ENCODE data around the gene SIL1. TPM values are rescaled to one million over a fixed set of nuclear protein-coding genes. Genes with fewer than 3 reads are reported as not detected.
"Not testable (repeated sequence)": the region's sequence is repeated elsewhere in the genome, so short reads cannot be mapped to it uniquely, and the experiment has no call there.

SIL1 gene
- polyA plus RNA-seq, 4 donors = 21.6 to 68.2 (median 35.4) TPM

- H3K4me3 ChIP-seq (ENCODE audit: low read depth in 1 of 3, low read length in 3 of 3); H3K27ac ChIP-seq (ENCODE audit: low read depth in 1 of 3, low read length in 2 of 3); DNase-seq; H3K36me3 ChIP-seq (ENCODE audit: control insufficient read depth in 3 of 3, insufficient read depth in 2 of 3, low read depth in 1 of 3, low read length in 3 of 3); H3K27me3 ChIP-seq (ENCODE audit: control insufficient read depth in 3 of 3, insufficient read depth in 3 of 3, low read length in 3 of 3); H3K4me1 ChIP-seq (ENCODE audit: control insufficient read depth in 3 of 3, insufficient read depth in 2 of 3, low read depth in 1 of 3, low read length in 2 of 3); FAIRE-seq; H3K9me3 ChIP-seq (ENCODE audit: control insufficient read depth in 2 of 2, insufficient read depth in 1 of 2, low read depth in 1 of 2, low read length in 1 of 2): not testable (repeated sequence)
- WGBS, 3 donors = 37 to 67% (median 53%) methylated on average over 3 of the region's 3 CpGs
Measured at GRCh38 chr5:139164897-139165296, 33.3 kb downstream of the SIL1 start.

GRCh38 chr5:139164020-139164419, 34.1 kb downstream of the SIL1 start:
- FAIRE-seq = no peak
- DNase-seq = peak in 1 of 2 donors; percentile 86
- 54 to 70% (median 62%) methylated on average over 3 of the region's 3 CpGs for WGBS, 3 donors

GRCh38 chr5:139162448-139162847, 35.7 kb downstream of the SIL1 start:
- no peak for FAIRE-seq
- Histone ChIP-seq H3K36me3 (ENCODE audit: control insufficient read depth in 3 of 3, insufficient read depth in 2 of 3, low read depth in 1 of 3, low read length in 3 of 3) (peaks cover 0 to 2% (median 0%) of the 10 kb centered on the region in 3 donors), H3K4me3 (ENCODE audit: low read depth in 1 of 3, low read length in 3 of 3) (no peak overlapping the region), H3K27me3 (ENCODE audit: control insufficient read depth in 3 of 3, insufficient read depth in 3 of 3, low read length in 3 of 3) (no peaks in the 10 kb centered on the region), H3K9me3 (ENCODE audit: control insufficient read depth in 2 of 2, insufficient read depth in 1 of 2, low read depth in 1 of 2, low read length in 1 of 2) (no peaks in the 10 kb centered on the region), H3K27ac (ENCODE audit: low read depth in 1 of 3, low read length in 2 of 3) (no peak overlapping the region), H3K4me1 (ENCODE audit: control insufficient read depth in 3 of 3, insufficient read depth in 2 of 3, low read depth in 1 of 3, low read length in 2 of 3) (peaks cover 0 to 5% (median 0%) of the 10 kb centered on the region in 3 donors)
- WGBS, 3 donors = 70 to 85% (median 74%) methylated on average over 4 of the region's 4 CpGs
- no peak for DNase-seq

More at GRCh38 chr5:139164020-139164419, 34.1 kb downstream of the SIL1 start:
- Histone ChIP-seq H3K27me3 (ENCODE audit: control insufficient read depth in 3 of 3, insufficient read depth in 3 of 3, low read length in 3 of 3) (no peaks in the 10 kb centered on the region), H3K36me3 (ENCODE audit: control insufficient read depth in 3 of 3, insufficient read depth in 2 of 3, low read depth in 1 of 3, low read length in 3 of 3) (peaks cover 0 to 2% (median 0%) of the 10 kb centered on the region in 3 donors), H3K4me1 (ENCODE audit: control insufficient read depth in 3 of 3, insufficient read depth in 2 of 3, low read depth in 1 of 3, low read length in 2 of 3) (peaks cover 0 to 5% (median 0%) of the 10 kb centered on the region in 3 donors), H3K27ac (ENCODE audit: low read depth in 1 of 3, low read length in 2 of 3) (no peak overlapping the region), H3K4me3 (ENCODE audit: low read depth in 1 of 3, low read length in 3 of 3) (no peak overlapping the region), H3K9me3 (ENCODE audit: control insufficient read depth in 2 of 2, insufficient read depth in 1 of 2, low read depth in 1 of 2, low read length in 1 of 2) (no peaks in the 10 kb centered on the region)

- H3K4me1 ChIP-seq (ENCODE audit: control insufficient read depth in 3 of 3, insufficient read depth in 2 of 3, low read depth in 1 of 3, low read length in 2 of 3) = no peaks in the 10 kb centered on the region
- H3K27me3 ChIP-seq (ENCODE audit: control insufficient read depth in 3 of 3, insufficient read depth in 3 of 3, low read length in 3 of 3) = no peaks in the 10 kb centered on the region
- no peak overlapping the region for H3K27ac ChIP-seq (ENCODE audit: low read depth in 1 of 3, low read length in 2 of 3)
- H3K36me3 ChIP-seq (ENCODE audit: control insufficient read depth in 3 of 3, insufficient read depth in 2 of 3, low read depth in 1 of 3, low read length in 3 of 3) = peaks cover 0 to 2% (median 2%) of the 10 kb centered on the region in 3 donors
- DNase-seq (no peak), FAIRE-seq (no peak)
- H3K4me3 ChIP-seq (ENCODE audit: low read depth in 1 of 3, low read length in 3 of 3) = no peak overlapping the region
- WGBS, 3 donors = 96 to 100% (median 100%) methylated on average over 1 of the region's 1 CpG
- peaks cover 0 to 5% of the 10 kb centered on the region in 2 donors for H3K9me3 ChIP-seq (ENCODE audit: control insufficient read depth in 2 of 2, insufficient read depth in 1 of 2, low read depth in 1 of 2, low read length in 1 of 2)
Measured at GRCh38 chr5:139158791-139159190, 39.4 kb downstream of the SIL1 start.

- Histone ChIP-seq H3K27me3 (ENCODE audit: control insufficient read depth in 3 of 3, insufficient read depth in 3 of 3, low read length in 3 of 3) (no peaks in the 10 kb centered on the region), H3K4me3 (ENCODE audit: low read depth in 1 of 3, low read length in 3 of 3) (no peak overlapping the region), H3K9me3 (ENCODE audit: control insufficient read depth in 2 of 2, insufficient read depth in 1 of 2, low read depth in 1 of 2, low read length in 1 of 2) (peaks cover 0 to 5% of the 10 kb centered on the region in 2 donors), H3K4me1 (ENCODE audit: control insufficient read depth in 3 of 3, insufficient read depth in 2 of 3, low read depth in 1 of 3, low read length in 2 of 3) (no peaks in the 10 kb centered on the region), H3K36me3 (ENCODE audit: control insufficient read depth in 3 of 3, insufficient read depth in 2 of 3, low read depth in 1 of 3, low read length in 3 of 3) (peaks cover 0 to 2% (median 2%) of the 10 kb centered on the region in 3 donors), H3K27ac (ENCODE audit: low read depth in 1 of 3, low read length in 2 of 3) (no peak overlapping the region)
- DNase-seq (no peak), FAIRE-seq (no peak)
Measured at GRCh38 chr5:139157556-139157955, 40.6 kb downstream of the SIL1 start.

- Histone ChIP-seq H3K9me3 (ENCODE audit: control insufficient read depth in 2 of 2, insufficient read depth in 1 of 2, low read depth in 1 of 2, low read length in 1 of 2) (peaks cover 0 to 5% of the 10 kb centered on the region in 2 donors), H3K27ac (ENCODE audit: low read depth in 1 of 3, low read length in 2 of 3) (no peak overlapping the region), H3K36me3 (ENCODE audit: control insufficient read depth in 3 of 3, insufficient read depth in 2 of 3, low read depth in 1 of 3, low read length in 3 of 3) (peaks cover 0 to 4% (median 2%) of the 10 kb centered on the region in 3 donors), H3K4me1 (ENCODE audit: control insufficient read depth in 3 of 3, insufficient read depth in 2 of 3, low read depth in 1 of 3, low read length in 2 of 3) (no peaks in the 10 kb centered on the region), H3K4me3 (ENCODE audit: low read depth in 1 of 3, low read length in 3 of 3) (no peak overlapping the region), H3K27me3 (ENCODE audit: control insufficient read depth in 3 of 3, insufficient read depth in 3 of 3, low read length in 3 of 3) (no peaks in the 10 kb centered on the region)
- 90 to 92% (median 91%) methylated on average over 1 of the region's 1 CpG for WGBS, 3 donors
- DNase-seq (no peak), FAIRE-seq (no peak)
Measured at GRCh38 chr5:139156814-139157213, 41.4 kb downstream of the SIL1 start.

- no peak overlapping the region for H3K27ac ChIP-seq (ENCODE audit: low read depth in 1 of 3, low read length in 2 of 3)
- DNase-seq (no peak), FAIRE-seq (no peak)
- no peaks in the 10 kb centered on the region for H3K4me1 ChIP-seq (ENCODE audit: control insufficient read depth in 3 of 3, insufficient read depth in 2 of 3, low read depth in 1 of 3, low read length in 2 of 3)
- WGBS, 3 donors = 91 to 94% (median 92%) methylated on average over 5 of the region's 5 CpGs
- peaks cover 0 to 4% (median 2%) of the 10 kb centered on the region in 3 donors for H3K36me3 ChIP-seq (ENCODE audit: control insufficient read depth in 3 of 3, insufficient read depth in 2 of 3, low read depth in 1 of 3, low read length in 3 of 3)
- H3K27me3 ChIP-seq (ENCODE audit: control insufficient read depth in 3 of 3, insufficient read depth in 3 of 3, low read length in 3 of 3) = no peaks in the 10 kb centered on the region
- H3K9me3 ChIP-seq (ENCODE audit: control insufficient read depth in 2 of 2, insufficient read depth in 1 of 2, low read depth in 1 of 2, low read length in 1 of 2) = peaks cover 0 to 5% of the 10 kb centered on the region in 2 donors
- no peak overlapping the region for H3K4me3 ChIP-seq (ENCODE audit: low read depth in 1 of 3, low read length in 3 of 3)
Measured at GRCh38 chr5:139155333-139155732, 42.8 kb downstream of the SIL1 start.

- H3K27ac ChIP-seq (ENCODE audit: low read depth in 1 of 3, low read length in 2 of 3) = no peak overlapping the region
- 92 to 94% (median 93%) methylated on average over 7 of the region's 7 CpGs for WGBS, 3 donors
- H3K4me3 ChIP-seq (ENCODE audit: low read depth in 1 of 3, low read length in 3 of 3) = no peak overlapping the region
- no peaks in the 10 kb centered on the region for H3K27me3 ChIP-seq (ENCODE audit: control insufficient read depth in 3 of 3, insufficient read depth in 3 of 3, low read length in 3 of 3)
- peaks cover 0 to 5% of the 10 kb centered on the region in 2 donors for H3K9me3 ChIP-seq (ENCODE audit: control insufficient read depth in 2 of 2, insufficient read depth in 1 of 2, low read depth in 1 of 2, low read length in 1 of 2)
- no peak for DNase-seq
- H3K4me1 ChIP-seq (ENCODE audit: control insufficient read depth in 3 of 3, insufficient read depth in 2 of 3, low read depth in 1 of 3, low read length in 2 of 3) = peaks cover 0 to 13% (median 5%) of the 10 kb centered on the region in 3 donors
- peaks cover 0 to 4% (median 2%) of the 10 kb centered on the region in 3 donors for H3K36me3 ChIP-seq (ENCODE audit: control insufficient read depth in 3 of 3, insufficient read depth in 2 of 3, low read depth in 1 of 3, low read length in 3 of 3)
- FAIRE-seq = no peak
Measured at GRCh38 chr5:139151902-139152301, 46.3 kb downstream of the SIL1 start.

GRCh38 chr5:139150367-139150999, 47.7 kb downstream of the SIL1 start:
- peaks cover 0 to 13% (median 5%) of the 10 kb centered on the region in 3 donors for H3K4me1 ChIP-seq (ENCODE audit: control insufficient read depth in 3 of 3, insufficient read depth in 2 of 3, low read depth in 1 of 3, low read length in 2 of 3)
- no peaks in the 10 kb centered on the region for H3K9me3 ChIP-seq (ENCODE audit: control insufficient read depth in 2 of 2, insufficient read depth in 1 of 2, low read depth in 1 of 2, low read length in 1 of 2)
- no peak overlapping the region for H3K4me3 ChIP-seq (ENCODE audit: low read depth in 1 of 3, low read length in 3 of 3)
- H3K27me3 ChIP-seq (ENCODE audit: control insufficient read depth in 3 of 3, insufficient read depth in 3 of 3, low read length in 3 of 3) = no peaks in the 10 kb centered on the region
- H3K36me3 ChIP-seq (ENCODE audit: control insufficient read depth in 3 of 3, insufficient read depth in 2 of 3, low read depth in 1 of 3, low read length in 3 of 3) = peaks cover 0 to 2% (median 2%) of the 10 kb centered on the region in 3 donors
- H3K27ac ChIP-seq (ENCODE audit: low read depth in 1 of 3, low read length in 2 of 3) = peak overlapping the region in 1 of 3 donors; percentile 38
- 88 to 91% (median 89%) methylated on average over 9 of the region's 9 CpGs for WGBS, 3 donors
- no peak for DNase-seq
- FAIRE-seq = no peak
